ENCODE data around the gene CPM.

The CPM gene

DNA sequence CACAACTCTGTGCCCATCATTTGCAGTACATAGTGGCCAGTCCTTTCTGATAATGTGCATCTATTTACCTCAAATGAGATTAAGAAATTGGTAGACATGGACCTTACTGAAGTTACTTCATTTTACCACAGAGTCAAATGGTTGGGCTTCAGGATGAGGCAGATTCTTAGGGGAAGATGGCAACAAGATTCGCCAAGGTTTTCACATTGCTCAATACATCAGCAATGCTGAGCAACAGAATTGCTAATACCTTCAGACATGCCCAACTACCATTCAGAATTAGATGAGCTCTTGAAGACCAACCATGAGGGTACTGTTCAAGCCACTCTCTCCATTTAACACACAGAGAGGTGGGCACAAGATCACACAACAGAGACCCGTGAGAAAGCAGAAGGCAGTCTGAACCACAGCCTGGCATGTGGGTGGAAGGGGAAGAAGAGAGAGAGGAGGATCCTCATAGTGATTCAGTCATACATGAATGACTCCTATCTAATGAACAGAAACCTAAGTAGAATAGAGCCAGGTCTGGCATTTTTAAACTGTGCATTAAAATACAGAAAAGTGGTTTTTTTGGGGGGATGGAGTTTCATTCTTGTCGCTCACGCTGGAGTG is 28.5 kb downstream of the CPM start:
- no peak for DNase-seq (ENCODE audit: low read depth in 2 of 2)

GRCh38 chr12:68903511-68903910 is 29.5 kb downstream of the CPM start:
- DNase-seq (ENCODE audit: low read depth in 2 of 2): no peak

GRCh38 chr12:68901551-68901950 is 31.4 kb downstream of the CPM start:
- no peak for DNase-seq (ENCODE audit: low read depth in 2 of 2)

- no peak for DNase-seq (ENCODE audit: low read depth in 2 of 2)
Observed at GRCh38 chr12:68901145-68901544, 31.8 kb downstream of the CPM start.

GRCh38 chr12:68900241-68900640 is 32.7 kb downstream of the CPM start:
- no peak for DNase-seq (ENCODE audit: low read depth in 2 of 2)

DNA sequence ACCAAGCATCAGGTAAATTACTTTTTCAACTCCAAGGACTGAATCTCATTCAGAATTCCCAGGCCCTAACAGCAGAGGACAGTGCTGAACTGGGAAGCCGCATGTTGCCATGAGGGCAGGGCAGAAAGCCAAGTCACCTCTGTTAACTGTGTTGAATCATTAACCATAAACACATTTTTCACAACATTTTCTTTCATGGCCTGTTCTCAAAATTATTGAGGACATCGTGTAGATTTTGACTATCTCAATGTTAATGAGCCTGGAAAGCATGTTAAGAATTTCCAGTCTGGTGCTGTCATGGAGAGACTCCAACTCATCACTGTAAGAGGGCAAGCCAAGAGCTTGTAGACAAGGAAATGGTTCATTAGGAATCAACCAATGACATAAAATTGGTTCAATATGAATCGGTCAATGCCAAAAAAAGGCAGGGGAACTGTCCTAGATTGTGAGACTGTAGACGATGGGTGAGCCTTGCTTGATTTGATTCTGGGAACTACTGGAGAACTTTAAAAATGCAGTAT is 33.7 kb downstream of the CPM start:
- peak; percentile 87 for DNase-seq (ENCODE audit: low read depth in 2 of 2)

GRCh38 chr12:68896881-68897540 is 36.0 kb downstream of the CPM start:
- no peak for DNase-seq (ENCODE audit: low read depth in 2 of 2)

DNA sequence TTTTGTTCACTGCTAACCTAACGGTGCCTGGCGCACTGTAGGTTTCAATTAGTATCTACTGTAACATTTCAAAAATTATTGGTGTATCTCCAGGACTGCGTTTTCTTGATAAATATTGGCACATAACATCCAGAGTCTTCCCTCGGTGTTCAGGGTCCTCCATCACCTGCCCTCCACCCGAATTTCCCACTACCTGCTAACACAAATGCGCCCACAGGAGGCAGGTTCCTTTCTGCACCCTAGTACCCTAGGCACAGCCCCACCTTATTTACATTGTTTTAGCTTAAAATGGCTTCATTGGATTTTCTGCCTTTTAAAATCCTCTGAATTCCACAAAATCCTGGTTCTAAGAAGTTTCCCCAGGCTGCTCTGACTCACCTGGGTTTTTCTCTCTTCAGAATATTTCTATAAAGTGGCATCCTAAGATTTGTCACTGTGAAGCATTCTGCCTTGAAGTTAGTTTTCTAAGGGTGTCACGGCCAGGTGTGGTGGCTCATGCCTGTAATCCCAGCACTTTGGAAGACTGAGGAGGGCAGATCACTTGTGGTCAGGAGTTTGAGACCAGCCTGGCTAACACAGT is 38.6 kb downstream of the CPM start:
- DNase-seq (ENCODE audit: low read depth in 2 of 2): no peak

DNA sequence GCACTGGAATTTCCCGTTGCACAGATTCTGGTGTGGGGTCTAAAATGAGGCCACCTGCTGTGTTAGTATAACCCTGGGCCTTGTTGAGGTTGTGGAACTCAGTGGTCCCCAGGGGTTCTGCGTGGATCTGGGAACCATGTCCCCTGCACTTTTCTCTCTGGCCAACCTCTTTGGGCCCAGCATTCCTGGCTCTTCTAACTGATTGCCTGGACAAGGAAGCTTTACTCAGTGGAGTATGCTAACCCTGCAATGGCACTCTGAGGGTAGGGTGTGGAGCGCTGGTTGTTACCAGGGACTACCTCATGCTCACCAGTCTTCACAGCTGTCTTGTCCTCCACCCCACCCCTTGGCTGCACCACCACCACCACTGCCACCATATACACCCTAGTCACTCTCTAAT is 39.2 kb downstream of the CPM start:
- no peak for DNase-seq (ENCODE audit: low read depth in 2 of 2)

DNA sequence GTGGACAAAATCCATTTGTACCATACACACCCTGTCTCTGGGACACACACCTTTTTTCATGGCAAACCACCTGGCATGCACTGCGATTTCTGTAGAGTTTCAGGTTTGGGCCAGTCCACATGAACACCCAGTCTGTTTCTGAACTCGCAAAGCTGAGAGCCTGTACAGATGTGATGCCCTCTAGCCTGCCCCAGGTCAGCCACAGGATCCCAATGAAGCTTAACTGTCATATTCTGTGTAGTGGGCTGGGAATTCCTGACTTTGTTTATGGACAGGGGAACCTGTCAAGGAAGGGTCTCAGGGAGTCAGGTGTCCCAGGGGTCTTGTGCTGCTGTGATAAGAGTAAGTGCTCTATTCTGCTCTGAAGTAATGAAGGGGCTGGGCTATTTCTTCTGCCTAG is 39.8 kb downstream of the CPM start:
- DNase-seq (ENCODE audit: low read depth in 2 of 2): no peak

- DNase-seq (ENCODE audit: low read depth in 2 of 2): no peak
Observed at GRCh38 chr12:68891141-68891540, 41.8 kb downstream of the CPM start.

DNA sequence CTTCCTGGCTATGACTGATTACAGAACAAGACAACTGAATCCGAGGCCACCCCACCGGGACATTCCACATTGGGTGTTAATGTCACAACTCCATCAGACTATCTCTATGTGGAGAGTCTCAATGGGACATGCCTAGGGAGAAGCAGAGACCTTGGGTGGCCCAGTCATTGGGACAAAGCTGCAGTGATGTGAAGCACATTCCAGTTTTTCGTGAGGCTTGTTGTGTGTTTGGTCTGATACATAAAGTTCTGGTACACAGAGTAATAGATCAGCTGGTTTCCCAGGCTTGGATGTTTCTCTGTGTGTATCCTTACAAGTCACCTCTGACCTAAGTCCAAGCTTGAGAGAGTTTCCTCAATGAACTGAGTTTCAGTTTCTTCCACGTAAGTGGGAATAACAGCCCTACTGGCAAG is 42.3 kb downstream of the CPM start:
- DNase-seq (ENCODE audit: low read depth in 2 of 2): no peak

DNA sequence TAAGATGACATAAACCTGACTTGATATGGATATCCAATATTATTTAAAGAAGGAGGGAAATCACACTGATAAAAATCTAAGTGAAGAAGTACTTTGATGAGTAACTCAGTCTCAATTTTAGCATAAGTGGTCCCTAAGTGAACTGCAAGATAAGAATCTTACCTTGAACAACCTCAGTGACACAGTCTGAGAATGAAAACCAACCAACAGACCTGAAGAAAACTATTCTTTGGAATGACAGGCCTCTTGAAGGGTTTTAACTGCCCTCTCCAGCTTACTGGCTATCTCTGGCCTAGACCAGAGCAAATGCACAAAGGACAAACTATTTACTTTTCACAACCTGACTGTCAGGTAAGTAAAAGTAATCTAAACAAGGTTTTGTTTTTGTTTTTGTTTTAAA is 44.7 kb downstream of the CPM start:
- no peak for DNase-seq (ENCODE audit: low read depth in 2 of 2)

- no peak for DNase-seq (ENCODE audit: low read depth in 2 of 2)
Observed at GRCh38 chr12:68887641-68888040, 45.3 kb downstream of the CPM start.

- no peak for DNase-seq (ENCODE audit: low read depth in 2 of 2)
Observed at GRCh38 chr12:68886636-68887572, 46.1 kb downstream of the CPM start.

DNA sequence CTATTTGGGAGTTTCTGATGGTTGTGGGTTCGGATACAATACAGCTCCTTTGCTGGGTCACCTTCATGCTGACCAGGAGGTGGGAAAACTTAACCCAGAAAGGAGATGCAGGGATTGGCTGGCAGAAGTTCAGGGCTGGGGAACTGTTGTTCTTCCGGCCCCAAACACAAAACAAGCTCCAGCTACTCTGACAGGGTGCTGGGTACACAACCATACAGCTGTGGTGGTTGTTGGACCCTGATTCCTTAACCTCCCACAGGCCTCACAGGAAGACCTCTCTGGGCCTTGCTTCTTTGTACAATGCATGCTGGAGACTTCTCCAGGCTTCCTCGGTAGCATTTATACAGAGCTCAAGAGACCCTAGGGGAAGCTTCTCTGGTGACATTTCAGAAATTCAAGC is 47.6 kb downstream of the CPM start:
- DNase-seq (ENCODE audit: low read depth in 2 of 2): no peak

GRCh38 chr12:68884251-68884650 is 48.7 kb downstream of the CPM start:
- DNase-seq (ENCODE audit: low read depth in 2 of 2): no peak

- DNase-seq (ENCODE audit: low read depth in 2 of 2): no peak
Observed at GRCh38 chr12:68883151-68883550, 49.8 kb downstream of the CPM start.

DNA sequence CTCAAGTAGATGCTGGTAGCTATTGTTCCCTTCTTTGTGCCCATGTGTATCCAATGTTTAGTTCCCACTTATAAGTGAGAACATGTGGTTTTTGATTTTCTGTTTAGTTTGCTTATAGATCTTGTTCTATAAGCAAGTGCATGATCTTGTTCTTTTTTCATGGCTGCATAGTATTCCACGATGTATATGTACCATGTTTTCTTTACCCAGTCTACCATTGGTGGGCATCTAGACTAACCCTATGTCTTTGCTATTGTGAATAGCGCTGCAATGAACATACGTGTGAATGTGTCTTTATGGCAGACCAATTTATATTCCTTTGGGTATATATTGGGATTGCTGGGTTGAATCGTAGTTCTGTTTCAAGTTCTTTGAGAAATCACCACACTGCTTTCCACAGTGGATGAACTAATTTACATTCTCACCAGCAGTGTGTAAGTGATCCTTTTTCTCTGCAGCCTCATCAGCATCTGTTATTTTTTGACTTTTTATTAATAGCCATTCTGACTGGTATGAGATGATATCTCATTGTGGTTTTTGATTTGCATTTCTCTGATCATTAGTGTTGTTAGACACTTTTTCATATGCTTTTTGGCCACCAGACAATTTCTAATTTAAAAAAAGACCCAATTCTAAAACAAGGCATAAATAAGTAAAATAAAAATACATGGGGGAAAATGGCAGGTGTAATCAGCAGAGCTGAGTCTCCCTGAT is 50.6 kb downstream of the CPM start:
- no peak for DNase-seq (ENCODE audit: low read depth in 2 of 2)

DNA sequence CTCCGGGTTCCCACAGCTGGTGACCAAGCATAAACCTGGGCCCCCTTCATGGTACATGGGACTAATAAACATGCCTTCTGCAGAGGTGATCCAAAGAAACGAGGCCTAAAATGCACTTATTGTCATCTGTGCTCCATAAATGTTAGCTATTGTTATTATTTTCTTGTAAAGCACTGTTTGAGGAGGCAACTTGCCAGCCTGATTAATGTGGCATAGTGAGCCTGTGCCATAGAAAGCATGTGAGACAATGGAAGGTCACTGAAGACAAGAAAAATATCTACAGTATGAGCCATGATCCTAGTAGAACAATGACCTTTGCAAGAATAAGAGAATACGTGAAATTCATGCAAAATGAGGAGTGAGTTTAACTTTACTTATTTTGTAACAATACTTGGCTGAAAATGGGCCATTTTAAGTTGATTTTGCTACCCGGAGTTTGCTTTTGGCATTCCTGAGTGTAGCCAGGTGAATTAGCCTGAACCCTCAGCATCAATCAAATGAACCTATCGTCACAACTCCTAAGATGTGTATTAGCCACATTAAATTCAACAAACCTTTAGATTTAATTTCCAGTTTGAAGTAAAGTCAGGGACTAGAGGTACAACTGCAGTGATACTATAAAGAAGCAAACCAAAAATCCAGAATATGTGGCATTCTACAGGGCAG is 52.2 kb downstream of the CPM start:
- no peak for DNase-seq (ENCODE audit: low read depth in 2 of 2)

DNA sequence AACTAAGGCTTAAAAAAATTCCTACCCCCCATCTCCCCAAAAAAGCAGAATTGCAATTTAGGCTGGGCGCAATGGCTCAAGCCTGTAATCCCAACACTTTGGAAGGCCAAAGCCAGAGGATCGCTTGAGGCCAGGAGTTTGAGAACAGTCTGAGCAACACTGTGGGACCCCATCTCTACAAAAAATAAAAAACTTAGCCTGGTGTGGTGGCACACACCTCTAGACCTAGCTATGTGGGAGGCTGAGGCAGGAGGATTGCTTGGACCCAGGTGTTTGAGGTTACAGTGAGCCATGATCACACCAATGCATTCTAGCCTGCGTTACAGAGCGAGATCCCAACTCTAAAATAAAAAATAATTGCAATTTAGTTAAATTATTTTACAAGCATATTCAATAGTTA is 54.1 kb downstream of the CPM start:
- DNase-seq (ENCODE audit: low read depth in 2 of 2): no peak
